T1000 (cell line): ENCODE data around the gene PIEZO2.
"Not testable (repeated sequence)": the region's sequence is repeated elsewhere in the genome, so short reads cannot be mapped to it uniquely, and the experiment has no call there.

Experiments
- DNase-seq: peaks from one replicate; lab custom pipeline; 2025; ENCODE audit warnings: mixed read lengths; lab: John Stamatoyannopoulos, UW

PIEZO2 gene

GRCh38 chr18:10973567-10974203 is 175.7 kb downstream of the PIEZO2 start:
- DNase-seq: no peak

- no peak for DNase-seq
These were observed 177.7 kb downstream of the PIEZO2 start for GRCh38 chr18:10971717-10972116.

- no peak for DNase-seq
These were observed 184.2 kb downstream of the PIEZO2 start for GRCh38 chr18:10965119-10965518.

GRCh38 chr18:10953672-10954071 is 195.7 kb downstream of the PIEZO2 start:
- DNase-seq: no peak

- DNase-seq: no peak
These were observed 197.5 kb downstream of the PIEZO2 start for GRCh38 chr18:10951631-10952544.

GRCh38 chr18:10950876-10951630 is 198.3 kb downstream of the PIEZO2 start:
- DNase-seq: no peak

- no peak for DNase-seq
These were observed 199.1 kb downstream of the PIEZO2 start for GRCh38 chr18:10950080-10950875.

GRCh38 chr18:10949655-10950054 is 199.7 kb downstream of the PIEZO2 start:
- no peak for DNase-seq

GRCh38 chr18:10948421-10948820 is 200.9 kb downstream of the PIEZO2 start:
- DNase-seq: no peak

- no peak for DNase-seq
These were observed 203.3 kb downstream of the PIEZO2 start for GRCh38 chr18:10946058-10946457.

GRCh38 chr18:10942998-10943397 is 206.4 kb downstream of the PIEZO2 start:
- DNase-seq: no peak

- no peak for DNase-seq
These were observed 209.5 kb downstream of the PIEZO2 start for GRCh38 chr18:10939822-10940221.

GRCh38 chr18:10937743-10938640 is 211.4 kb downstream of the PIEZO2 start:
- no peak for DNase-seq

- DNase-seq: no peak
These were observed 213.0 kb downstream of the PIEZO2 start for GRCh38 chr18:10936176-10937053.

GRCh38 chr18:10935588-10935987 is 213.8 kb downstream of the PIEZO2 start:
- DNase-seq: no peak

- not testable (repeated sequence) for DNase-seq
These were observed 215.7 kb downstream of the PIEZO2 start for GRCh38 chr18:10933648-10934047.

- no peak for DNase-seq
These were observed 219.3 kb downstream of the PIEZO2 start for GRCh38 chr18:10930076-10930475.

GRCh38 chr18:10928772-10929373 is 220.5 kb downstream of the PIEZO2 start:
- DNase-seq: no peak
